ENCODE data around the gene NEAT1. TPM values are rescaled to one million over a fixed set of nuclear protein-coding genes. Genes with fewer than 3 reads are reported as not detected.

NEAT1 gene
- total and polyA plus RNA-seq, 9 of the 15 experiments (the other 6 are each of a cell fraction or from before 2014, with no cell fraction given), result 20.1 to 389 (median 62.8) TPM

DNA sequence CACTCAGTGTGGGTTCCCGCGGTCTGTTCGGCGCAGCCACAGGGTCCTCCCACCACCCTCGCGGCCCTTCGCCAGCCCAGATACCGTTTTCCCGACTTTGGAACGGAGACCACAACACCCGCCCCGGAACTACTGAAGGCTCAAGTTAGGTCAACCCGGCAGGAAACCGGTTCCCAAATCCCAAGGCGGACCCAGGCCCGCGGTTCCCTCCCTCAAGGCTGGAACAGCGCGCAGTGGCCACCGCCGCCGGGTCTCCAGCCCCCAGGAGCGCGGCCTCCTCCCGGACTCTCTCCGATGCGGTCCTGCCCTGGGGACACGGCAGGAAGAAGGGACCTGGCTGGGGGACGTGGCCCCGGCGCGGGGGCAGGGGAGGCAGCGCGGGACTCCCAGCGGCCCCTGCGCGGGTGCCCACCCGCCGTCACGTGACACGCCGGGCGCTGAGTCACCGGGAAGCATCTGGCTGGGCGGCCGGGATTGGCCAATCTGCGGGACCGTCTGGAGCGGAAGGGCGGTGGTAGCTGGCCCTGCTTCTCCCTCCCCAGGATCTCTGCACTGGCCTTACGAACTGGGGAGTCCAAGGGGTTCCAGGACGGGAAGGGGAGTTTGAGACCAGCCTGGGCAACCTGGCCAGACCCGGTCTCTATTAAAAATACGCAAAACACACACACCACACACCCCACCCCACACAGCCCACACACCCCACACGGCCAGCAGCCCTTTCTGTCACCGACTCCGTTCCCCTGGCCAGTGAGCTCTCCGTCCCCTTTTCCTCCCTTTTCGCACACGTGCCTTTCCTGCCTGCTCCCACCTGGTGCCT is 54.8 kb downstream of the NEAT1 start (continued):
- TF ChIP-seq E2F8 (IDR thresholded peaks at IDR 0.05; ENCODE audit: low read depth, partially characterized antibody) (peak; percentile 55), EP400 (IDR thresholded peaks at IDR 0.05) (peak; percentile 85), ATF3 (IDR thresholded peaks at IDR 0.05) (peak; percentile 94), ATF3 (CRISPR knock-in tag; conservative IDR thresholded peaks at IDR 0.05) (peak; percentile 88), GABPB1 (CRISPR knock-in tag; IDR thresholded peaks at IDR 0.05) (peak; percentile 82), ZBTB7A (IDR thresholded peaks at IDR 0.05; ENCODE audit: borderline replicate concordance, control insufficient read depth, low read depth, low read length) (peak; percentile 95), ZNF384 (IDR thresholded peaks at IDR 0.05; ENCODE audit: low read depth, low read length) (no peak), DEAF1 (CRISPR knock-in tag; IDR thresholded peaks at IDR 0.05) (no peak), VEZF1 (CRISPR knock-in tag; IDR thresholded peaks at IDR 0.05) (peak; percentile 88), PCBP2 (IDR thresholded peaks at IDR 0.05; ENCODE audit: low read depth, low read length, poor library complexity, severe bottlenecking) (no peak), BACH1 (tag; IDR thresholded peaks at IDR 0.05) (peak; percentile 40; the same call in 1 of the 2 replicates), FOXJ2 (tag; IDR thresholded peaks at IDR 0.05) (0 out of 2 replicates have a peak, but pooled peaks have one; percentile 61), FUS (optimal IDR thresholded peaks at IDR 0.05; ENCODE audit: low read depth, low read length) (peak; percentile 64), PHB (CRISPR knock-in tag; IDR thresholded peaks at IDR 0.05) (0 out of 2 replicates have a peak, but pooled peaks have one; percentile 83), RBM22 (IDR thresholded peaks at IDR 0.05; ENCODE audit: low read depth, low read length, poor library complexity, severe bottlenecking) (peak; percentile 95), SIN3B (IDR thresholded peaks at IDR 0.05; ENCODE audit: low read depth) (peak; percentile 75)
- TF ChIP-seq, protein P1, sequence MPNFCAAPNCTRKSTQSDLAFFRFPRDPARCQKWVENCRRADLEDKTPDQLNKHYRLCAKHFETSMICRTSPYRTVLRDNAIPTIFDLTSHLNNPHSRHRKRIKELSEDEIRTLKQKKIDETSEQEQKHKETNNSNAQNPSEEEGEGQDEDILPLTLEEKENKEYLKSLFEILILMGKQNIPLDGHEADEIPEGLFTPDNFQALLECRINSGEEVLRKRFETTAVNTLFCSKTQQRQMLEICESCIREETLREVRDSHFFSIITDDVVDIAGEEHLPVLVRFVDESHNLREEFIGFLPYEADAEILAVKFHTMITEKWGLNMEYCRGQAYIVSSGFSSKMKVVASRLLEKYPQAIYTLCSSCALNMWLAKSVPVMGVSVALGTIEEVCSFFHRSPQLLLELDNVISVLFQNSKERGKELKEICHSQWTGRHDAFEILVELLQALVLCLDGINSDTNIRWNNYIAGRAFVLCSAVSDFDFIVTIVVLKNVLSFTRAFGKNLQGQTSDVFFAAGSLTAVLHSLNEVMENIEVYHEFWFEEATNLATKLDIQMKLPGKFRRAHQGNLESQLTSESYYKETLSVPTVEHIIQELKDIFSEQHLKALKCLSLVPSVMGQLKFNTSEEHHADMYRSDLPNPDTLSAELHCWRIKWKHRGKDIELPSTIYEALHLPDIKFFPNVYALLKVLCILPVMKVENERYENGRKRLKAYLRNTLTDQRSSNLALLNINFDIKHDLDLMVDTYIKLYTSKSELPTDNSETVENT (CRISPR knock-in tag; IDR thresholded peaks at IDR 0.05), result 0 out of 2 replicates have a peak, but pooled peaks have one; percentile 26

All from K562 (cell line).